NCI-H82 (cell line): Measurements from ENCODE around the gene GALT.

ENCODE experiments used
- DNase-seq: peaks from one replicate; lab custom pipeline; 2025; lab: John Stamatoyannopoulos, UW

GALT gene

DNA sequence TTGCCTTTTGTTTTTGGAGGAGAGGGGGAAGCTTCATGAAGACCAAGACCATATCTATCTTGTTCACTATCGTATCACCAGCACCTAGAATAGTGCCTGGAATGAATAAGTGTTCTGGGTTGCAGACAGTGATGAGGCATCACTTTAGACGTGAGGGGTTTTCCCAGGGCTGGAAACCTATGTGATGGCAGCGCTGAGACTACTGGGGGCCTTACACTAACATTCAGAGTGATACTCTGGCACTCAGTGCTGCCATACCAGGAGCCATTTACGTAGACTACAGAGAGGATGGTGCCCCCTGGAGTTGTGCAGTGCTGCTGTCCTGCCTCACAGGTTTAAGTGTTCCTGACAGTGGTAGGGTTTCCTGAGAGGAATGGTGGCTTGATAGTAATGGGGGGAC is 37.7 kb downstream of the GALT start:
- no peak for DNase-seq

DNA sequence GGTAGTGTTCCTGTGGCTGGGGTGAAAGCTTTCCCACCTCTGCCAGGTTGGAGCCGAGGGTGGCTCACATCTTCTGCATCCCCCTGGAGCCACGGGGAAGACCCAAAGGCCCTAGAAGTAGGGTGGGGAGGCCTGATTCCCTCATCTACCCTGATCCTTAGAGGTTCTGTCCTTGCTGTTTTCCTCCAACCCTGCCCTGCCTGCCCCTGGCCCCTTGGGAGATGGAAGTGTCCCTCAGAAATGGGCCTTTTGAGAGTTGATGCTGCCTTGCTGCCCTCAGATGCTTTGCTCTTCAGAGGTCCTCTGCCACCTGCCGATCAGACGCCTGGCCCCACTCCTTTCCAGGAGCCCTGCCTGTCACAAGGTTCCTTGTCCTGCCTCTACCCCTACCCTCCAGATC is 38.3 kb downstream of the GALT start:
- no peak for DNase-seq

DNA sequence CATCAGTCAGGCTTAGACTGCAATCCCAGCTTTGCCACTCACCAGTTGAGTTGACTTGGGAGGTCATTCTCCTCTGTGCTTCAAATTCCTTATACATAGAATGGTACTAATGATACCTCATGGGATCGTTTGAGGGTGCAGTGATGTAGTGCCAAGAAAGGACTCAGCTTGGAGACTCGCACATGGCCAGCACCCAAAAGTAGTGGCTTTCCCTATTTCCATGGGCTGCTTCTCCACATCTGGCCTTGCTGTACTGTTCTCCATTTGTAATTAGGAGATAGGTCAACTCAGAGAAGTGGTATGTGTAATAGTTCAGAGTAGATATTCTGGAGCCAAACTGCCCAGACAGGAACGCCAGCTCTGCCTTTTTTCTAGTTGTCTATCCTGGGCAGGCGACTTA is 39.1 kb downstream of the GALT start:
- DNase-seq: no peak

DNA sequence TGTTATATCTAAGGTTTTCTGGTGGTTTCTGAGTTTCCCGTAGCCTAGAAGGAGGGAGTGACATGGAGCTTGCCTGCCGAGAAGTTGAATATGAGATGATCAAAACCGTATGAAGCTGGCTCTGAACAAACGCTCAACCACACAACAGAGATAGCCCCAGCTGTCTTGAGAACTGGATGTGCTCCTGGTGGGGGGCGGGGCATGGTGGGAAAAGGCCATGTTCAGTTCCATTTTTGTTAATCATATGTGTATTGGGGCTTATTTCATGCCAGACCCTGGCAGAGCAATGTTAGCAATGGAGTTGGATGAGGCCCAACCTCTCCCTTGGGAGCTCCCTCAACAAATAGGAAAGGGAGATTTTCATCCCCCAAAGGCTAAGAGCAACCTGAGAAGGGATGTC is 39.8 kb downstream of the GALT start:
- no peak for DNase-seq

DNA sequence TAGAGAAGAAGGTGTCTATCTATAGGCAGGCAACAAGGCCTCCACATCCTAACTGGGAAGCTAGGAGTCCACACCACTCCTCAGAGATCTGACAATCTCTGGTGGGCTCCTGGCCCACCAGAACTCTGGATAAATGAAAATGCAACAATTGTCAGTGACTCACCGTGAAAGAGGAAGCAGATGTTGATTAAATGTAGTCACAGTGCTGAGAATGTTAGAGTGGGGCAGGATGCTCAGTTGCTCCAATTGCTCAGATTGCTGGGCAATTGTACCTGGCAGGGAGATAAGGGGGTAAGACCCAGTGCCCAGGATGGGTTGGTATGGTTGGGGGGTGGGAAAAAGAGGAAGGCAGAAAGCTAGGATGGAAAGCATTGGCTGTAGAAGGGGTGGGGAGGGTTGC is 40.3 kb downstream of the GALT start:
- no peak for DNase-seq

DNA sequence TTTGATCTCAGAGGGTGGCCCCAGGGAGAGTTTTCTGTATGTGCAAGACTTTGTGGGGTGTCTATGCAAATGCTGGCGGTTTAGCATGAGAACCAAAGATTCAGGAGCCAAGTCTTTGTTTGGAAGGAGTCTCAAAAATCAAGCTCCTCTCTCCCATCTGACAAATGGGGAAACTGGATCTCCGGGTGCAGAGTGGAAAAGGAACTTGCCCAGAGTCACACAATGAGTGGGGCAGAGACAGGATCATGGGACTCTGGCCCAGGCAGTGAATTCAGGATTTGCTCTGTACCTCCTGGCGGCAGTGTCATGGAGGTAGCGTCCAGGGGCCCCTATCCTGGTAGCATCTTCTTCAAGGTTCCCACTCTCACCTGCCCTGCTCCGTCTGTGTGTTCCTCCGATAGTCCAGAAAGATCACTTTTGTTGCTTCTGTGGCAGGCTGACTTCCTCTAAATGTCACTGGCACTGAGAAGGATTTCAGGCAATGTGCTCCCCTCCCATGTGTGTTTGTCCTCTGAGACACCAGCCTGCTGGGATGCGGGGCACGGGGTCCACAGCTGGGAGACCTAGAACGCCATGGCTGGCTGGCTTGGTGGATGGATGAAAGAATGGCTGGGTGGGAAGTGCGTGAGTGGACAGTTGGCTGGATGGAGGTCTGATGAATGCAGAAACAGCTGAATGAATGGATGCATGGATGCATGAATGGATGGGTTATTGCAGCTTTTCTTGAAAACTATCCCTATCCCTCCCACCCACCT is 41.0 kb downstream of the GALT start:
- no peak for DNase-seq

DNA sequence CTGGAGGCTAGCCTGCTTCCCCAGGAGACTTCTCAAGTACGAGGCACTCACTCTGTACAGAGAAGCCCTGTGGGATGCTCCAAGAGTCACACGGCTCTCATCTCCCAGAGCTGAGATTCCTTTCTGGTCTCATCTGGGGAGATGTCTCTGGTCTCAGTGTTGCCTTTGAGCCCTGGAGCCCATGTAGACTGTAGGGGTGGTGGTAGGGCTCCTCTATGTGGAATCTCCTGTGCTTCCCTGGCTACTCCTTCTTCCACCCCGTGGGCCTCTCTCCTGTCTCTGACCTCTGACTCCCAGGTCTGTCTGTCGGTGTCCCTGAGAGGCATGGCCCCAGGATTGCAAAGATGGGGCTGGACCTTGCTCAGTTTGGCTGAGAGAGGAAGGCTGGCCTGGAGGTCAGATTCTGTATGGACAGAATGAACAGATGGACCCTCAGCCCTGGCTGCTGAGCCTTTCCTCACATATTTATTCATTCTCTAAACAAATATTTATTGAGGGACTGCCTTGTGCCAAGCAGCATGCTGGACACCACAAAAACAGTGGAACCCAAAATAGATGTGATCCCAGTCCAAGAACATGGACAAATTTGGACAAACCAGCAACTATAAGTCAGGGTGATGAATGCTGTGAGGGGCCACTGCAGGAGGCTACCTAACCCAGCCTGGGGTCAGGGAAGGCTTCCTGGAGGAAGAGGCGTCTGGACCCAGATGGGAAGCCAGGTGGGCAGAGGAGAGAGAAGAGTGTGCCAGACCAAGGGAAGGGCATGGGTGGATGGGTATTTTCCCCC is 42.0 kb downstream of the GALT start:
- no peak for DNase-seq

DNA sequence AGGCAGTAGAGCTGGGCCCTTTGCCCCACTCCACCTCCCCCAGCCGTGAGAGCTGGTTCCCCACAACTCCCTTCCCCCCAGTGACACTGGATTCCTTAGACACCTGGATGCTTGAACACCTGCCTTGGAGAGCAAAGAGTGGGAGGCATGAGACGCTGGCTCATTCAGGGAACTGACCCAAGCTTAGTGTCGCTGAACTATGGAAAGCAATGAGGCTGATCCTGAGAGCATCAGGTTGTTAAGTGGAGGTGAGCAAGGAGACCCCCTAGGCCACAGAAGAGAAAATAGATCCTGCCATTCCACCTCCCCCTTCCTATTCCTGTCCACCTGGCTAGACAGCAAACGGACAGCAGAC is 42.6 kb downstream of the GALT start:
- DNase-seq: no peak

DNA sequence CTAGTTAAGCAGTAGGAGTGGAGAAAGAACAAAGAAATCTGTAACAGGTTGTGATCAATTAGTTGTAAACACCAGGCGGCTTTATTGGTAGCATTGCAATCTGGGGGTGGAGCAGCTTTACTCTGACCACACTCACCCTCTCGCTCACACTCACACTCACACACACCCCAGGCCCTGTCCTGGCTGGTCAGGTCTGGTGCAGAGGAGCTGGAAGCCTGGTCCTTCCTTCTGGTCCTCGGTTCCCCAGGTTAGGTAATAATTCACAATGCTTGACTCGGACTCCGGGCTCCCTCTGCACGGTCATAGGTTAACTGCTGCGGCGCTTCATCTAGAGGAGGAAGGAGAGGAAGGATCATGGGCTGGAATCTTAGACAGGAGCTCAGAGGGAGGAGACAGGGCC is 43.0 kb downstream of the GALT start:
- no peak for DNase-seq

DNA sequence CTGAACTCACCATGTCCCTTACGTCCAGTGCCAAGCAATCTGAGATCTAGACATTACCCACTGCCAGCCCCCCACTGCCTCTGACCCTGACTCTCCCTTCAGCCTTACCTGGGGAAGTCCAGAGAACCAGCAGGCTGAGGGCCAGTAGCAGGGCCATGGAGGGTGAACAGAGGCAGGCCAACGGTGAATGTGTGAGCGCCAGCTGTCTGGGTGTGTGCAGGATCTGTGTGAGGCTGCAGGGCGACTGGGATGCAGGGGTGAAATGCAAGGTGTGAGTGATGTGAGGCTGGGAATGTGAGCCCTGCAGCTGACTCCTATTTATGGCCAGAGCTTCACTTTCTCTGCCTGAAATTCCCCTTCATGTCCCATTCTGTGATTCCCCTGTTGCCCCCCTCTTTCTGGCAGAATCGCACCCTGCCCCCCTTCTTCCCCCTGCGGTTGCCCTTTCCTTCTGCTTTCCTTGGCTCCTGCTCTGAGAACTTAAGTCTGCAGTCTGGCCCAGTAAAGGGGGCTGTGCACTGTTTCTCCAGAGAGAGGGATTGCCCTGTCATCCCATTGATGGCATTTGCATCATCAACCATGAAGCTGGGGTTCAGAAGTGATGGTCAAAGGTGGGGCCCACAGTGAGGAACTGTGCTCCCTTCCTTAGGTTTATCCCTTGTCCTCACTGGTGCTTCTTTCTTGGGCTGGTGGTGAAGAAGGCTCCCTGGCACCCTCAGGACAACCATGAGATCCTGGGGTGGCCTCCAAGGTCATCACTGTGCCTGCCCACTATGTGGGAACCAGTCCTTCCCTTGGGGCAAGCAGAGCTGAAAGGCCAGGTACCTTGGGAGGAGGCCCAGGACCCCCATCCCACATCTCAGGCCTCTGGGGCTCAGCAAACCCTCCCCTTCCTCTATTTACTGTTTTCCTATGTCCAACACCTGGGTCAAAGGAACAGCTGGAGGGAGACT is 44.8 kb downstream of the GALT start, which contains the start of gene CCL19:
TSS of gene CCL19 (minus strand) at position 294 of the 953 bp plus-strand sequence. CDS start at position 157, 137 bp downstream.
- no peak for DNase-seq

DNA sequence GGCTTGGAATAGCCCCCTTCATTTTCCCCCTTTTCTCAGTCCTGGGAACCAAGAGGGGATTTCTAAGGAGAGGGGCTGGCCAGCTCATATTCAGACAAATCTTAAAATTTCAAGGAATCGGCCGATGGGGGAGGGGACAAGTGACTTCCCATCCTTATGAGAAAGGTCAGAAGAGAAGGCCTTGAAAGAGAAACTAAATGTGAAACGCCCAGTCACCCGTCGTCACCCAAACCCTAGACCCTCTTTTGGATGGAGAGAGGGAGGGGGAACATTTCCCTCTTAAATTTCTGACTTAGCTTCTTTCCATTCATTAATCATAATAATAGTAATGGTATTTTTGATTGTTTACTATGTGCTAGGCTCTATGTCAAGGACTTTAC is 45.5 kb downstream of the GALT start:
- DNase-seq: no peak

DNA sequence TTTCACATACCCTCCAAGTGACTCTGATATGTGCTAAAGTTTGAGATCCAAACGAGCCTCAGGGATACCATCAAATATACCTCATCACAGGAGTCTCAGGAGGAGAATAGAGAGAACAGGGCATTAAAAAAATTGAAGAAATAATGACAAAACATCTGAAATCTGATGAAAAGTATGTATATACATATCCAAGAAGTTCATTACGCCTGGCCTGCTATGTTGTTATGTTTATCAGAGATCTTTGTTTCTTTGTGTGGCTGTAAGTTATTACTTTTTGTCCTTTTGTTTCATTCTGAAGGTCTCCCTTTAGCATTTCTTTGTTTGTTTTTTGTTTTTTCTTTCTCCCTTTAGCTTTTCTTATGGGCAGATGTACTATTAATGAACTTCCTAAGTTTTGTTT is 47.1 kb downstream of the GALT start:
- no peak for DNase-seq

DNA sequence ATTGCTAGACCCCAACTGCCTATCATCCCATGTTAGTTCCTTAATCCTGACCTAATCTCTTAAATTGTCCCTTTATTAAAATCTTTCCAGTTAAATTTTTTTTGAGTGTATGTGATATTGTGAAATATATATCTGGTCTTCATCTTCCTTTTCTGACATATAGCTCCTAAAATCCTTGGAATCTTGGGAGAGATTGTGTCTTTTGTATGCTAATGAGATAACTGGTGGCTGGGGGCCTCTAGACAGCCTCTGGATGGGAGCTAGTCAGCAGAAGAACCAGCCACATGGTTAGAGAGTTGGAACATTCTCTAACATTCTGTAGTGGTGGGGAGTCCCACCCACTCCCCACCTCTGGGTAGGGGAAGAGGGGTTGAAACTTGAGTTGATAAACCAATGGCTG is 48.3 kb downstream of the GALT start:
- DNase-seq: no peak
